Lower lobe of right lung (tissue), 2 donors: ENCODE data around the gene LONP2. TPM values are rescaled to one million over a fixed set of nuclear protein-coding genes. Genes with fewer than 3 reads are reported as not detected.

Source experiments
- ATAC-seq, 2 donors: fragments of 200-7000 bp; cut with Tn5 transposase; one replicate each; pipeline ENCODE4 v1.9.1; 2020 to 2022; ENCODE audit warnings: mild to moderate bottlenecking in 2 of 2, moderate library complexity in 2 of 2
- DNase-seq: peaks from one replicate; pipeline ENCODE4 v3.0.0-alpha.2; 2020
- H3K27ac ChIP-seq: fragments of 200-600 bp; one replicate; pipeline ENCODE4 v1.8.0; 2022
- H3K27me3 ChIP-seq: fragments of 200-600 bp; one replicate; pipeline ENCODE4 v1.8.0; 2022; ENCODE audit warnings: low read depth
- H3K36me3 ChIP-seq: fragments of 200-600 bp; one replicate; pipeline ENCODE4 v1.8.0; 2022; ENCODE audit warnings: mild to moderate bottlenecking
- H3K4me1 ChIP-seq: fragments of 200-600 bp; one replicate; pipeline ENCODE4 v1.8.0; 2022
- H3K4me3 ChIP-seq: fragments of 200-600 bp; one replicate; pipeline ENCODE4 v1.8.0; 2022; ENCODE audit warnings: mild to moderate bottlenecking
- H3K9me3 ChIP-seq: fragments of 200-600 bp; one replicate; pipeline ENCODE4 v1.8.0; 2022
- CTCF ChIP-seq: fragments of 200-600 bp; IDR thresholded peaks from one replicate; pipeline ENCODE4 v1.8.0; 2022; ENCODE audit warnings: antibody characterized with exemption, mild to moderate bottlenecking
- intact Hi-C: fragments of 100-400 bp; cut with DNase I; formaldehyde crosslinking; loops from one replicate; pipeline ENCODE4 v1.11.0; 2022
- total RNA-seq: library from RNA; stranded (reverse); fragmentation: NEBNext Ultra II Directional; extraction: Animal tissue kit (Norgen Biotek cat#: 25700); gene quantifications from one replicate; pipeline ENCODE4 v1.2.1, GENCODE V29; 2021
- donor health status: DM: no; HTN: yes; CAD: no; lungs with severe emphysema.

Gene LONP2
- total RNA-seq, 1 donor from 2014 or later, result 61.0 TPM

GRCh38 chr16:48231727-48232492 lies 12.2 kb upstream of the LONP2 start:
- intact Hi-C loops, result no loop called here
- no peaks in the 10 kb centered on the region for H3K36me3 ChIP-seq
- peak; percentile 42 to 43 for ATAC-seq
- H3K4me1 ChIP-seq, result no peaks in the 10 kb centered on the region
- peak; percentile 27 for TF ChIP-seq CTCF
- no peak overlapping the region for H3K4me3 ChIP-seq
- H3K27me3 ChIP-seq, result no peaks in the 10 kb centered on the region
- H3K9me3 ChIP-seq, result no peaks in the 10 kb centered on the region
- H3K27ac ChIP-seq, result no peak overlapping the region
- DNase-seq, result no peak

- TF ChIP-seq CTCF, result no peak
- H3K9me3 ChIP-seq, result no peaks in the 10 kb centered on the region
- ATAC-seq, result no peak
- H3K4me1 ChIP-seq, result no peaks in the 10 kb centered on the region
- DNase-seq, result no peak
- H3K4me3 ChIP-seq, result no peak overlapping the region
- no peak overlapping the region for H3K27ac ChIP-seq
- H3K36me3 ChIP-seq, result no peaks in the 10 kb centered on the region
- H3K27me3 ChIP-seq, result no peaks in the 10 kb centered on the region
- intact Hi-C loops, result no loop called here
These were observed 11.5 kb upstream of the LONP2 start for GRCh38 chr16:48232493-48233040.

GRCh38 chr16:48234630-48235029 lies 9.5 kb upstream of the LONP2 start:
- no peak overlapping the region for H3K27ac ChIP-seq
- intact Hi-C loops, result no loop called here
- H3K4me3 ChIP-seq, result no peak overlapping the region
- H3K9me3 ChIP-seq, result no peaks in the 10 kb centered on the region
- ATAC-seq (no peak), DNase-seq (no peak)
- TF ChIP-seq CTCF, result no peak
- H3K27me3 ChIP-seq, result no peaks in the 10 kb centered on the region
- H3K4me1 ChIP-seq, result no peaks in the 10 kb centered on the region
- no peaks in the 10 kb centered on the region for H3K36me3 ChIP-seq

GRCh38 chr16:48235058-48235555 lies 9.0 kb upstream of the LONP2 start:
- Histone ChIP-seq H3K4me3 (no peak overlapping the region), H3K27me3 (no peaks in the 10 kb centered on the region), H3K36me3 (no peaks in the 10 kb centered on the region), H3K4me1 (no peaks in the 10 kb centered on the region), H3K9me3 (no peaks in the 10 kb centered on the region), H3K27ac (no peak overlapping the region)
- no peak for DNase-seq
- TF ChIP-seq CTCF, result no peak
- intact Hi-C loops, result no loop called here
- no peak for ATAC-seq

GRCh38 chr16:48235556-48236136 lies 8.5 kb upstream of the LONP2 start:
- ATAC-seq (no peak), DNase-seq (no peak)
- intact Hi-C loops, result no loop called here
- Histone ChIP-seq H3K36me3 (no peaks in the 10 kb centered on the region), H3K4me1 (no peaks in the 10 kb centered on the region), H3K9me3 (no peaks in the 10 kb centered on the region), H3K27me3 (no peaks in the 10 kb centered on the region), H3K27ac (no peak overlapping the region), H3K4me3 (no peak overlapping the region)
- no peak for TF ChIP-seq CTCF
